HepG2 (cell line): ENCODE measurements around the gene IRF7. TPM values are rescaled to one million over a fixed set of nuclear protein-coding genes. Genes with fewer than 3 reads are reported as not detected.

Source experiments
- FOXA1 ChIP-seq, 2 experiments: fragments of 450-650 bp in 1 of 2; sonication (generic) in 1 of 2; formaldehyde crosslinking in 1 of 2; IDR thresholded peaks; 2 replicates each; pipeline versions ENCODE4 v1.4.0 to v1.6.1; 2016 to 2020; ENCODE audit warnings: missing genetic modification reagents in 1 of 2
- GLI4 ChIP-seq: sonication (generic); formaldehyde crosslinking; IDR thresholded peaks from 2 replicates; pipeline ENCODE4 v1.5.1; 2020; ENCODE audit warnings: missing genetic modification reagents, mild to moderate bottlenecking, moderate library complexity, borderline replicate concordance
- HOXA9 ChIP-seq: sonication (generic); formaldehyde crosslinking; IDR thresholded peaks from 2 replicates; pipeline ENCODE4 v1.8.1; 2022; ENCODE audit warnings: missing genetic modification reagents, mild to moderate bottlenecking, moderate library complexity, borderline replicate concordance
- KLF6 ChIP-seq: IDR thresholded peaks from 2 replicates; pipeline ENCODE4 v1.8.0; 2016; ENCODE audit warnings: missing biosample characterization, missing genetic modification reagents
- NFKB2 ChIP-seq: sonication (generic); formaldehyde crosslinking; IDR thresholded peaks from 2 replicates; pipeline ENCODE4 v1.4.0; 2020; ENCODE audit warnings: missing genetic modification reagents, borderline replicate concordance
- REPIN1 ChIP-seq: sonication (generic); formaldehyde crosslinking; IDR thresholded peaks from 2 replicates; pipeline ENCODE4 v1.8.0; 2022; ENCODE audit warnings: missing genetic modification reagents, low read depth, mild to moderate bottlenecking, borderline replicate concordance
- RNF2 ChIP-seq: fragments of 450-650 bp; conservative IDR thresholded peaks from 2 replicates; pipeline ENCODE4 v1.6.1; 2016; ENCODE audit warnings: low read depth
- SNAPC2 ChIP-seq: sonication (generic); formaldehyde crosslinking; IDR thresholded peaks from 2 replicates; pipeline ENCODE4 v1.8.1; 2022; ENCODE audit warnings: mild to moderate bottlenecking, missing genetic modification reagents
- ZBTB3 ChIP-seq: sonication (generic); formaldehyde crosslinking; IDR thresholded peaks from 2 replicates; pipeline ENCODE4 v1.4.0; 2020; ENCODE audit warnings: low read depth, mild to moderate bottlenecking, moderate library complexity, missing genetic modification reagents, borderline replicate concordance
- ZNF207 ChIP-seq: fragments of 450-650 bp; IDR thresholded peaks from 2 replicates; pipeline ENCODE4 v1.6.1; 2016; ENCODE audit warnings: antibody characterized with exemption, borderline replicate concordance
- ZNF343 ChIP-seq: sonication (generic); formaldehyde crosslinking; IDR thresholded peaks from 2 replicates; pipeline ENCODE4 v1.4.0; 2020; ENCODE audit warnings: mild to moderate bottlenecking, missing genetic modification reagents
- ZNF430 ChIP-seq: sonication (generic); formaldehyde crosslinking; IDR thresholded peaks from 2 replicates; pipeline ENCODE4 v1.9.0; 2021; ENCODE audit warnings: mild to moderate bottlenecking, missing genetic modification reagents
- polyA plus RNA-seq, 8 experiments: library from polyadenylated mRNA; depleted of rRNA in 3 of 8; stranded (reverse) in 7 of 8; unstranded in 1 of 8; fragments of >200 nt; fragmentation: Illumina TruSeq in 4 of 8; extraction: Trizol in 4 of 8; gene quantifications; 2 replicates each; pipeline versions ENCODE4 v1.2.1 to v1.2.3, GENCODE V29; 2011 to 2016; ENCODE audit warnings: low read depth in 4 of 8, missing spikeins in 1 of 8, mixed read lengths in 1 of 8; ENCODE audit not compliant: insufficient read depth in 1 of 8
- total RNA-seq, 5 experiments: library from RNA; depleted of rRNA; stranded (reverse); fragments of >200 nt; fragmentation: Illumina TruSeq; extraction: Trizol; gene quantifications; 2 replicates each; pipeline ENCODE4 v1.2.3, GENCODE V29; 2016; ENCODE audit warnings: low read depth in 1 of 5
- TF ChIP-seq, protein P1 (sequence below): sonication (generic); formaldehyde crosslinking; IDR thresholded peaks from 2 replicates; pipeline ENCODE4 v1.4.0; 2020; ENCODE audit warnings: mild to moderate bottlenecking, missing genetic modification reagents
- TF ChIP-seq, protein P2 (sequence below): sonication (generic); formaldehyde crosslinking; IDR thresholded peaks from 2 replicates; pipeline ENCODE4 v1.4.0; 2020; ENCODE audit warnings: missing genetic modification reagents, low read depth, mild to moderate bottlenecking, borderline replicate concordance
- TF ChIP-seq, protein P3 (sequence below): sonication (generic); formaldehyde crosslinking; IDR thresholded peaks from 2 replicates; pipeline ENCODE4 v1.5.1; 2020; ENCODE audit warnings: mild to moderate bottlenecking, moderate library complexity, missing genetic modification reagents
- TF ChIP-seq, protein P4 (sequence below): sonication (generic); formaldehyde crosslinking; IDR thresholded peaks from 2 replicates; pipeline ENCODE4 v1.4.0; 2020; ENCODE audit warnings: missing genetic modification reagents, borderline replicate concordance
- TF ChIP-seq, protein P5 (sequence below): sonication (generic); formaldehyde crosslinking; IDR thresholded peaks from 2 replicates; pipeline ENCODE4 v1.4.0; 2020; ENCODE audit warnings: missing genetic modification reagents

Gene IRF7
- total and polyA plus RNA-seq, 2 of the 13 experiments (the other 11 are each of a cell fraction or from before 2014, with no cell fraction given), result not detected

DNA sequence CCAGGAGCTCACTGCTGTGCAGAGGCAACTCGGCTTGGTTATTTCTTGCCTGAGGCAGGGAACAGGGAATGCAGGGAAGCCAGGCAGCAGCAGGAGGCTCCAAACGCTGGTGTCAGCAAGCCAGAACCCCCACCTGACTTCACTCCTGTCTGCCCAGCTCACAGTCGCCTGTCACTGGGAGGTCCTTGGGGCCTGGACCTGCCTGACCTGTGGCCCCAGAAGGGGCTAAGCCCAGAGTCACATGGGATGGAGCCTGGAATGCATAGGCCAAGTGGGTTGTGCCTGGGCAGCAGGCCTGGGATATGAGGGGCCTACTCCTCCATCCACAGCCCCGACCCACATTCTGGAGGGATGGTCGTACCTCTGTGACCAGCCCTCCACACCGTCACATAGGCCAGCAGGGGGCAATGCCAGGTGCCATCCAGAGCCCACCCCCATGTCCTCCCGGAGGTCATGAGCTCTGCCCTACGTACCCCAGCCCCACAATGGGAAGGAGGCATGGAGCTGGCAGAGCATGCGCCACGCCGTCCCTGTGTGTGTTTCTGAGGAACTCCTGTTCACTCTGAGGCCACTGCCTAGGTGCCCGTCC is 49.7 kb downstream of the IRF7 start (continued):
- no peak for TF ChIP-seq HOXA9 (CRISPR knock-in tag)
- TF ChIP-seq, protein P1, sequence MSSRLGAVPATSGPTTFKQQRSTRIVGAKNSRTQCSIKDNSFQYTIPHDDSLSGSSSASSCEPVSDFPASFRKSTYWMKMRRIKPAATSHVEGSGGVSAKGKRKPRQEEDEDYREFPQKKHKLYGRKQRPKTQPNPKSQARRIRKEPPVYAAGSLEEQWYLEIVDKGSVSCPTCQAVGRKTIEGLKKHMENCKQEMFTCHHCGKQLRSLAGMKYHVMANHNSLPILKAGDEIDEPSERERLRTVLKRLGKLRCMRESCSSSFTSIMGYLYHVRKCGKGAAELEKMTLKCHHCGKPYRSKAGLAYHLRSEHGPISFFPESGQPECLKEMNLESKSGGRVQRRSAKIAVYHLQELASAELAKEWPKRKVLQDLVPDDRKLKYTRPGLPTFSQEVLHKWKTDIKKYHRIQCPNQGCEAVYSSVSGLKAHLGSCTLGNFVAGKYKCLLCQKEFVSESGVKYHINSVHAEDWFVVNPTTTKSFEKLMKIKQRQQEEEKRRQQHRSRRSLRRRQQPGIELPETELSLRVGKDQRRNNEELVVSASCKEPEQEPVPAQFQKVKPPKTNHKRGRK (CRISPR knock-in tag), result no peak
- no peak for TF ChIP-seq REPIN1 (CRISPR knock-in tag)
- peak; percentile 32; the same call in 1 of the 2 replicates for TF ChIP-seq NFKB2
- no peak for TF ChIP-seq ZBTB3 (CRISPR knock-in tag)
- TF ChIP-seq, protein P2, sequence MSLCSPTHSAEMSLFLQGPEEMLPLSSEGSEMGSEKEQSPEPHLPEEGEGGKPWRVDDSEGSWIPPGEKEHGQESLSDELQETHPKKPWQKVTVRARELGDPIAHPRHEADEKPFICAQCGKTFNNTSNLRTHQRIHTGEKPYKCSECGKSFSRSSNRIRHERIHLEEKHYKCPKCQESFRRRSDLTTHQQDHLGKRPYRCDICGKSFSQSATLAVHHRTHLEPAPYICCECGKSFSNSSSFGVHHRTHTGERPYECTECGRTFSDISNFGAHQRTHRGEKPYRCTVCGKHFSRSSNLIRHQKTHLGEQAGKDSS (CRISPR knock-in tag), result no peak
- TF ChIP-seq, protein P3, sequence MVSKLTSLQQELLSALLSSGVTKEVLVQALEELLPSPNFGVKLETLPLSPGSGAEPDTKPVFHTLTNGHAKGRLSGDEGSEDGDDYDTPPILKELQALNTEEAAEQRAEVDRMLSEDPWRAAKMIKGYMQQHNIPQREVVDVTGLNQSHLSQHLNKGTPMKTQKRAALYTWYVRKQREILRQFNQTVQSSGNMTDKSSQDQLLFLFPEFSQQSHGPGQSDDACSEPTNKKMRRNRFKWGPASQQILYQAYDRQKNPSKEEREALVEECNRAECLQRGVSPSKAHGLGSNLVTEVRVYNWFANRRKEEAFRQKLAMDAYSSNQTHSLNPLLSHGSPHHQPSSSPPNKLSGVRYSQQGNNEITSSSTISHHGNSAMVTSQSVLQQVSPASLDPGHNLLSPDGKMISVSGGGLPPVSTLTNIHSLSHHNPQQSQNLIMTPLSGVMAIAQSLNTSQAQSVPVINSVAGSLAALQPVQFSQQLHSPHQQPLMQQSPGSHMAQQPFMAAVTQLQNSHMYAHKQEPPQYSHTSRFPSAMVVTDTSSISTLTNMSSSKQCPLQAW (CRISPR knock-in tag), result 0 out of 2 replicates have a peak, but pooled peaks have one; percentile 13
- TF ChIP-seq, protein P4, sequence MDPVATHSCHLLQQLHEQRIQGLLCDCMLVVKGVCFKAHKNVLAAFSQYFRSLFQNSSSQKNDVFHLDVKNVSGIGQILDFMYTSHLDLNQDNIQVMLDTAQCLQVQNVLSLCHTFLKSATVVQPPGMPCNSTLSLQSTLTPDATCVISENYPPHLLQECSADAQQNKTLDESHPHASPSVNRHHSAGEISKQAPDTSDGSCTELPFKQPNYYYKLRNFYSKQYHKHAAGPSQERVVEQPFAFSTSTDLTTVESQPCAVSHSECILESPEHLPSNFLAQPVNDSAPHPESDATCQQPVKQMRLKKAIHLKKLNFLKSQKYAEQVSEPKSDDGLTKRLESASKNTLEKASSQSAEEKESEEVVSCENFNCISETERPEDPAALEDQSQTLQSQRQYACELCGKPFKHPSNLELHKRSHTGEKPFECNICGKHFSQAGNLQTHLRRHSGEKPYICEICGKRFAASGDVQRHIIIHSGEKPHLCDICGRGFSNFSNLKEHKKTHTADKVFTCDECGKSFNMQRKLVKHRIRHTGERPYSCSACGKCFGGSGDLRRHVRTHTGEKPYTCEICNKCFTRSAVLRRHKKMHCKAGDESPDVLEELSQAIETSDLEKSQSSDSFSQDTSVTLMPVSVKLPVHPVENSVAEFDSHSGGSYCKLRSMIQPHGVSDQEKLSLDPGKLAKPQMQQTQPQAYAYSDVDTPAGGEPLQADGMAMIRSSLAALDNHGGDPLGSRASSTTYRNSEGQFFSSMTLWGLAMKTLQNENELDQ (CRISPR knock-in tag), result no peak
- no peak for TF ChIP-seq RNF2
- no peak for TF ChIP-seq FOXA1 (IDR thresholded peaks at IDR 0.05)
- no peak for TF ChIP-seq FOXA1 (CRISPR knock-in tag; IDR thresholded peaks at IDR 0.05)
- no peak for TF ChIP-seq ZNF343
- no peak; the same call in 1 of the 2 replicates for TF ChIP-seq ZNF430 (CRISPR knock-in tag)
- no peak for TF ChIP-seq KLF6
- no peak for TF ChIP-seq SNAPC2 (CRISPR knock-in tag)
- no peak for TF ChIP-seq GLI4 (CRISPR knock-in tag)
- TF ChIP-seq, protein P5, sequence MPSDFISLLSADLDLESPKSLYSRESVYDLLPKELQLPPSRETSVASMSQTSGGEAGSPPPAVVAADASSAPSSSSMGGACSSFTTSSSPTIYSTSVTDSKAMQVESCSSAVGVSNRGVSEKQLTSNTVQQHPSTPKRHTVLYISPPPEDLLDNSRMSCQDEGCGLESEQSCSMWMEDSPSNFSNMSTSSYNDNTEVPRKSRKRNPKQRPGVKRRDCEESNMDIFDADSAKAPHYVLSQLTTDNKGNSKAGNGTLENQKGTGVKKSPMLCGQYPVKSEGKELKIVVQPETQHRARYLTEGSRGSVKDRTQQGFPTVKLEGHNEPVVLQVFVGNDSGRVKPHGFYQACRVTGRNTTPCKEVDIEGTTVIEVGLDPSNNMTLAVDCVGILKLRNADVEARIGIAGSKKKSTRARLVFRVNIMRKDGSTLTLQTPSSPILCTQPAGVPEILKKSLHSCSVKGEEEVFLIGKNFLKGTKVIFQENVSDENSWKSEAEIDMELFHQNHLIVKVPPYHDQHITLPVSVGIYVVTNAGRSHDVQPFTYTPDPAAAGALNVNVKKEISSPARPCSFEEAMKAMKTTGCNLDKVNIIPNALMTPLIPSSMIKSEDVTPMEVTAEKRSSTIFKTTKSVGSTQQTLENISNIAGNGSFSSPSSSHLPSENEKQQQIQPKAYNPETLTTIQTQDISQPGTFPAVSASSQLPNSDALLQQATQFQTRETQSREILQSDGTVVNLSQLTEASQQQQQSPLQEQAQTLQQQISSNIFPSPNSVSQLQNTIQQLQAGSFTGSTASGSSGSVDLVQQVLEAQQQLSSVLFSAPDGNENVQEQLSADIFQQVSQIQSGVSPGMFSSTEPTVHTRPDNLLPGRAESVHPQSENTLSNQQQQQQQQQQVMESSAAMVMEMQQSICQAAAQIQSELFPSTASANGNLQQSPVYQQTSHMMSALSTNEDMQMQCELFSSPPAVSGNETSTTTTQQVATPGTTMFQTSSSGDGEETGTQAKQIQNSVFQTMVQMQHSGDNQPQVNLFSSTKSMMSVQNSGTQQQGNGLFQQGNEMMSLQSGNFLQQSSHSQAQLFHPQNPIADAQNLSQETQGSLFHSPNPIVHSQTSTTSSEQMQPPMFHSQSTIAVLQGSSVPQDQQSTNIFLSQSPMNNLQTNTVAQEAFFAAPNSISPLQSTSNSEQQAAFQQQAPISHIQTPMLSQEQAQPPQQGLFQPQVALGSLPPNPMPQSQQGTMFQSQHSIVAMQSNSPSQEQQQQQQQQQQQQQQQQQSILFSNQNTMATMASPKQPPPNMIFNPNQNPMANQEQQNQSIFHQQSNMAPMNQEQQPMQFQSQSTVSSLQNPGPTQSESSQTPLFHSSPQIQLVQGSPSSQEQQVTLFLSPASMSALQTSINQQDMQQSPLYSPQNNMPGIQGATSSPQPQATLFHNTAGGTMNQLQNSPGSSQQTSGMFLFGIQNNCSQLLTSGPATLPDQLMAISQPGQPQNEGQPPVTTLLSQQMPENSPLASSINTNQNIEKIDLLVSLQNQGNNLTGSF (CRISPR knock-in tag), result no peak
- no peak for TF ChIP-seq ZNF207
